ENCODE results near the gene BCL2L13.

Gene BCL2L13

DNA sequence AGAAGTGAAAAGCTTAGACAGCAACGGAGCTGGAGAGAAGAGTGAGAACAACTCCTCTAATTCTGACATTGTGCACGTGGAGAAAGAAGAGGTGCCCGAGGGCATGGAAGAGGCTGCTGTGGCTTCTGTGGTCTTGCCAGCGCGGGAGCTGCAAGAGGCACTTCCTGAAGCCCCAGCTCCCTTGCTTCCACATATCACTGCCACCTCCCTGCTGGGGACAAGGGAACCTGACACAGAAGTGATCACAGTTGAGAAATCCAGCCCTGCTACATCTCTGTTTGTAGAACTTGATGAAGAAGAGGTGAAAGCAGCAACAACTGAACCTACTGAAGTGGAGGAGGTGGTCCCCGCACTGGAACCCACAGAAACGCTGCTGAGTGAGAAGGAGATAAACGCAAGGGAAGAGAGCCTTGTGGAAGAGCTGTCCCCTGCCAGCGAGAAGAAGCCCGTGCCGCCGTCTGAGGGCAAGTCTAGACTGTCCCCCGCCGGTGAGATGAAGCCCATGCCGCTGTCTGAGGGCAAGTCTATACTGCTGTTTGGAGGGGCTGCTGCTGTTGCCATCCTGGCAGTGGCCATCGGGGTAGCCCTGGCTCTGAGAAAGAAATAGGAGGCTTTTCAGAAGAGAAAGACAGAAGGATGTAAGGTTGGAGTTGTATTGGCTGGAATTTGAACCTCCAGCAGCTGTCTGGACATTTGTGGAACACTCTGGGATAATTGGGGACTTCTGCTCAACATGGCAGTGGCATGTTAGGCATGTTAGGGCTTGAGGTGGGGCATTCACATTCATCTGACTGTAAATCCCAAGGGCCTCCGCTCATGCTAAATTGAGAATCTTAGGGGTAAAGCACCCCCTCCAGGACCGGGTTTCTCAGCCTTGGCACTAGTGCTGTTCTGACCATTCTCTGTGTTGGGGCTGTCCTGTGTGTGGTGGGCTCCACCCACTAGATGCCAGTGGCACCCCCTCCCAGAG lies 88.7 kb downstream of the BCL2L13 start:
- no peak for DNase-seq (ENCODE audit: low read depth in 2 of 3, low spot score in 2 of 3)

DNA sequence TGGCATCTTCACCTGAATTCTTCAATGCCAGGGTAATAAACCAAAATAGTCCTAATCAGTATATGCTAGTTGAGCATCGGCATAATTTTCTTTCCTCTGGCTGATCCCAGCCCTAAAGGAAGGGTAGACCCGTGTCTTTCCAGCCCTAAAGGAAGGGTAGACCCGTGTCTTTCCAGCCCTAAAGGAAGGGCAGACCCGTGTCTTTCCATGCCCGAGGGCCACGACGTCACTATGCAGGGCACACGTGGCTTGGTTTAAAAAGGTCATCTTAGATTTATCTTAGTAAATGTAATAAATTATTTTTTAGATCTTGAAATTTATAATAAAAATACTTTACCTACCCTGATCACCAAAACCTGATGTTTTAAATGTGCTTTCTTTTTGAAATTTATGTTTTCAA lies 90.2 kb downstream of the BCL2L13 start:
- no peak for DNase-seq (ENCODE audit: low read depth in 2 of 3, low spot score in 2 of 3)

DNA sequence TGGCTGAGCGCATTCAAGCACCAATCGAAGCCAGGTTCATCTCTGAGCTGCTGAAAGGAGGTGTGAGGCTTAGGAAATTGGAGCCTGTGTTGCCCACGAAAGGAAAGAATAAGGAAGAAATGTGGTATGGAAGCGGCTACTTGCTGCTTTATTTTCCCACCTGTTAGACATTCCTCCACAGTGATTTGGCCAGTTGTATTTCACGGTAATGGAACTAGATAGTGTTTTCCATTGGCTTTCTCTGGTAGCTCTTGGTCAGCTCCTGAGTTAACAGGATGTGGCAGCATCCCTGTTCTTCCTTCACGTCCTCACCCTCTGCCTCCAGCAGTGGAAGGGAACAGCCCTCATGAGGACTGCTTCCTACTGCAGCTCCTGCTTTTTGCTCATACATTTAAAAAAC lies 91.0 kb downstream of the BCL2L13 start:
- DNase-seq (ENCODE audit: low read depth in 2 of 3, low spot score in 2 of 3), result no peak

DNA sequence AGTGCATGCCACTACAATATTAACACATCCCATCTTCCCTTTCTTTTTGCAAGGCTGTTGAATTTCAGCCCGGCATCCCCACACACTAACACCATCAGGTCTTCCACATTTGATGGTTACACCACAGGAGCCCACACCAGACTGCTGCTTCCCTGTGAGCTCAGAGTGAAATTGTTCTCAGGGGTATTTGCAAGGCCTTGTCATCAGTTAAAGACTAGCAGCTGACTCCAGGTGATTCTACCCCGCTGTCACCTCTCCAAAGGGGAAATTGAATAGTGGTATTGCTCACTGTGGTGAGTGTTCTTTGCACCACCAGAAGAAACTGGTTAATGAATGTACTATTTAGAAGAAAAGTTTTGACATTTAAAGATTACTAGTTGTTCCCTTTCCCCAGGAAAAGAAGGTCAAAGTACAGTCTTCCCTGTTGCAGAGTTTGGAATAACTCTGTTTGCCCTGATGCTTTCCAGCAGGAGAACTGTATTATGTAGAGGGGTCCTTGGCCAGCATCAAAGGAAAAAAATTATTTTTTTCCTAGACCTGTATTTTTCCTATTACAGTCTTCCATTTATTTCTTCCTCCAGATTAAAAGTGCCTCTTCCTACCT lies 93.8 kb downstream of the BCL2L13 start:
- no peak for DNase-seq (ENCODE audit: low read depth in 2 of 3, low spot score in 2 of 3)

DNA sequence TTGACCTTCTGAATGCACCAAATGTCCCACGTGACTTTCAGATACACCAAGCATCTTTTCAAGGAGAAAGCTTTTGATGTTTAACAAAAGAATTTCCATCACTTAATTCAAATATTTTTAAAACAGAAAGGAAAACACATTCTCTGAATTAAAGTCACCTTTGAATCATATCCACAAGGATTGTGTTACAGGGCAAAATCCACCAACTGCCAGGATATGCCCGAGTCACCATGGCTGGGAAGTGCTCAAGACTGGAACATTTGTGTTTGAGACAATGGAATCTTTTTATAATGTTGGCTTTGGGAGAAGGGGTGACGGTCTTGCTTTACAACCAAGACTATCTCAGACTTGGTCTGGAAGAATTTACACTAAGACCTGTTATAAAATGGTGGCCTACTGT lies 94.9 kb downstream of the BCL2L13 start:
- no peak for DNase-seq (ENCODE audit: low read depth in 2 of 3, low spot score in 2 of 3)

DNA sequence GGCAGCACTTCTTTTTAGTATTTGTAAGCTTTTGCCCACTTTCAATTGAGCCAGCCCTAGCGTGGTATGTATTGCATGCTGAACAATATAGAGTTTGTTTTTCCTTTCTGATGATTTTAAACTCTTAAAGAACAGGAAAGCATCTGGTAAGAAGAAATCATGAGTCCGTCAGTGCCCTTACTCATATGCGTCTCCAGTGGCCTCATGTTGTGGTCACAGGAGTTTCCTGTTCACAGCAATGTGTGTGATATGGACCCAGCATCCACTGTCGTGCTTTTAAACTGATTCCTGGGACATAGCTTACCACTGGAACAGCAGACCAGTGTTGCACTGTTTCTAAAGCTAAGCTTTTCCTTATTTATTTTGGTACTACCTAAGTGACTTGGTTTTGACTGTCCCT lies 95.6 kb downstream of the BCL2L13 start:
- DNase-seq (ENCODE audit: low read depth in 2 of 3, low spot score in 2 of 3), result no peak

DNA sequence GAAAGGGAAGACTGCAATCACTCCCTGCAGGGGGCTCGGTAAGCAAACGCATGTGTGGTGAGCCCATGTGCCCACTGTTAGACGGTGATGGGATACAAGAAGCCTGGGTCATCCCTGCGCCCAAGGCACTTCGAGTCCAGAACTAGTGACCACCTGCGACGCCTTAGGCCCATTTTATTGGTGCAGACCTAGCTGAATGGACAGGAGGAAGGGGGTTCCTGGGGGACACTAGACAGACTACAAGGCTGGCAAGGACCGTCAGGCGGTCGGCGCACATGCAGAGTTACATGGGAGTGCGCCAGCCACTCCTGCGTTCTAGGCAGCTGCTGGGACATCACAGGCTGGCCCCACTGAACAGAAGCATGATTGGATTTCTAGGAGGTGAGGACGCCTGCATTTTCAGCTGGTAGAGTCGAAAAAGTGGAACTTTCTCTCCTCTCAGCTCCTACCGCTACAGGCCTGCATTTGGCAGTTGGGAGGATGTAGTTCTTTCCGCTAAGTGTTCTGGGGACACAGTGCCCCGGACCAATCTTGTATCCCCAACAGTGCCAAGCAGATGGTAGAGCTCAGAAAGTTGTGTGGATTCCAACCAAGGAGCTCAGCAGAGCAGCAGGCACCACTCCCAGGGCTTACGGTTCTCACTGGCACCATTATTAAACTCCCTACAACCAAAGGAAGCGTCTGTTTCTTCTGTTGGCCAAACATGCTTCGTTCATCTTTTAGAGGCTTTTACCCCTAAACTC lies 100.0 kb downstream of the BCL2L13 start:
- DNase-seq (ENCODE audit: low read depth in 2 of 3, low spot score in 2 of 3), result no peak

DNA sequence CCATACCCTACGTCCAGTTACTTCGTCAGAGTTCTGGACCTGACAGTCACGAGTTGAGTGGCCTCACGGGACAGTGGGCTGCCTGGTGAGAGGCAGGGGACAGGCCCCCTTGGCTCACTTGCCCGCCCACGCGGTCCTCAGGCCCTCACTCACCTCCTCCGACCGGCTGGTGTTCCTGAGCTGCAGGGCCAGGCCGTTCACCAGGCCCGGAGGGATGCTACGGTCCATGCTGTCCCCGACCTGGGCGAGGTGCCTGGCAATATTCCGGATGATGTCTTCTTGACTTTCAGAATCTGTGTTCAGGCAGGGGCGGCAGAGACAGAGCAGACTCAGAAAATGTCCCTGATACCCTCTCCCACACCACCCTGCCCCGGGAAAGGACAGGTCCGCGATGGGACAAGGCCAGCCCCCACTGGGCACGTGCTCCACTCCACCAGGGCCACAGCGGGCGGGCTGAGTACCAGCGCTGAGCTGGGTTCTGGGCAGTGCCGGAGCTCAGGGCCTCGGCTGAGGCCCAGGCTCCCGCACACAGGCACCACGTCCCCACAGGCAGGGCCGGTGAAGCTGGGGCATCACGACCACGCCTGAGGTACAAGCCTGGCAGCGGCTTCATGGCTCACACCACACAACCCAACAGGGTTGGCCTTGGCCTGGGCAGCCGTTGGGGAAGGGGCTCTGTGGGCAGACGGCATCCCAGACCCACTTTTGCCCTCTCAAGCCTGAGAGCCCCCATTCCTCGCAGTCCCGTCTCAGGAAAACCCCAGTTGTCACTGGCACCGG lies 100.8 kb downstream of the BCL2L13 start:
- DNase-seq (ENCODE audit: low read depth in 2 of 3, low spot score in 2 of 3), result no peak

DNA sequence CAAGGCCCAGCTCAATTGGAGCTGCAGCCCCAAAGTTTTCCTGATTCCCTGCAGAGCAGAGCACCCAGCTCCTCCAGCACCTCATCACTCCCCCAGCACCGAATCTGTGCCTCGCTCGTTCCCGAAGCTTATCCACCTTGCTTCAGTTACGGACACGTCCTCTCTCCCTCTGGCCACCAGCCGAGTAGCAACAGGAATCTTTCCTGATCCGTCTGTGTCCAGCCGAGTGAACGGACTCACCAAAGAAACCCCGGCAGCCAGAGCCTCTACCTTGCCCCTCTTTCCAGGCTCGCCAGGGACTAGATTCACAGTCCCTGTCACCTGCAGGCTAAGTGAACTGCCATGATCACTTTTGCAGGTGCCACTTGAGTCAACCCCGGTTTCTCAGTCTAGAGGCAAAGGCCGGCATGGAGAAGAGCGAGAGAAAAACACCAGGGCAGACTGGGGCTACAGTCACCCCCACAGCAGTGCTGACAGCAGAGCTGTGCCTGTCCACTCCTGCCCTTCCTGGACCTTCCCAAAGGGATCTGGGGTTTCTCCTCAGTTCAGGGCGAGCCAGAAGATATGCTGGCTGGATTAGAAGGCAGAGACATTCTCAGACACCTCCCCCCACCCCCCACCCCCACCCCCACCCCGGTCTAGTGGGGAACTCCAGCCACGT lies 103.4 kb downstream of the BCL2L13 start:
- no peak for DNase-seq (ENCODE audit: low read depth in 2 of 3, low spot score in 2 of 3)

DNA sequence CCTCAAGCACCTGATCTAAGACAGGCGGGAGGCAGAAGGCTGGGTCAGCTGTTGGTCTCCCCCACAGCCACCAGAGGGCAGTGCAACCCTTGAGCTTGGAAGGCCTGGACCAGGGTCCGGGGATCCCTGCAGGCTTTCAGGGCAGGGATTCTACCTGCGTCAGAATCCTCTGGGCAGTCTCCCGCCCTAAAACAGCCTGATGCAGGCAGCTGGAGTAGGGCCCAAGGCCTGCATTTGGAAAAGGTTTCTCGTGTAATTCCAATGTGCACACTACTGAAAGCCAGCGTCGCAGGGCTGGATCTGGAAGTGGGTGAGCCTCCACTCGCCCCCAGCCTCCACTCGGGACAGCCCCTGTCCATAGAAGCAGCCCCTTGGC lies 104.0 kb downstream of the BCL2L13 start:
- peak; percentile 44 to 59 (median 49) for DNase-seq (ENCODE audit: low read depth in 2 of 3, low spot score in 2 of 3)

DNA sequence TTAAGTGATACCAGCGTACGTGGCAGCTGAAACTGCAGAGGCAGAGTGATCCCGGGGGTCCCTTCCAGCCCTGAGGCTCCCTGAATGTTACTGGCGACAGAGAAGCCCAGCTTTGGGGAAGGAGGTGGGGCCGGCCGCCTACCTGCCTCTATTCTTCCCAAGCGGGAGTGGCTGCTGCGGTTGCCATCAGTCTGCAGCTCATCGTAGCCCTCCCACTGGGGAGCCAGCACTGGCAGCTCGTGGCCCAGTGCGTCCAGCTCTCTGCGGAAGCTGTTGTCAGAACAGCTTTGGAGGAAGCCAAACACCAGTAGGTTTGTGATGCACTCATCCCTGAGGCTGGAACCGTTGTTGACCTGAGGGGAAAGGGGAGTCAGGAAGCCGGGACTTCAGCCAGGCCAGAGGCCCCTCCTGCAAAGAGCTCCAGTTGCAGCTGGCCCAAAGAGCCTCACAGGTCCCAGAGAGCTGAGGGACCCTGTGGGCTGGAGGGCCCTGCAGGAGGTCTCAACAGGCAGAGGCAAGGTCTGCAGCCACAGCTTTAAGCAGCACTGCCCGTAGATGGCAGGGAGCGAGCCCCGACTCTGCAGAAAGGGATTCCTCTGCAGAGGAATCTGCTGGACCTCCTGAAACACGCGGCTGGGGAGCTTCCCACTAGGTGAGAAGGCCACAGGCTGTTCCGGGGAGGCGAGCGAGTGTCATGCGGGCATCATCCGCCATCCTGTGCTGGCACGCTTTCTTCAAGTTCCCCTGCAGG lies 105.3 kb downstream of the BCL2L13 start:
- no peak for DNase-seq (ENCODE audit: low read depth in 2 of 3, low spot score in 2 of 3)

DNA sequence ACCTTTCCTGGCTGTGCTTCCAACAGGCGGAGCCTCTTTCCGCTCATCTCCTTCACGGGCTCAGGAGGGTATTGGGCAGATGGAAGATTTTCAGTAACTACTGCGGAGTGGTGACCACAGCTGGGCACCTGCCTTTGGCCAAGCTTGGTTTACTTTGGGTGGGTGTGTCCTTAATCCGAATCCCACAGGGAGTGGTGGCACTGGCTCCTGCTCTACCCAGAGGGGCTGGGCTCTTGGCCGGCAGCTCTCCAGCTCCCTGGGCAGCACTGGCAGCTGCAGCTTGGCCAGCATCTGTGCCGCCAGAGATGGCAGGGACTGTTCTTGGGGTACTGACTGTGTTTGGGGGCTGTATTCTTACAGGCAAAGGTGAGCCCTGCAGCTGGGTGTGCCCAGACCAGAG lies 105.9 kb downstream of the BCL2L13 start:
- DNase-seq (ENCODE audit: low read depth in 2 of 3, low spot score in 2 of 3), result no peak

DNA sequence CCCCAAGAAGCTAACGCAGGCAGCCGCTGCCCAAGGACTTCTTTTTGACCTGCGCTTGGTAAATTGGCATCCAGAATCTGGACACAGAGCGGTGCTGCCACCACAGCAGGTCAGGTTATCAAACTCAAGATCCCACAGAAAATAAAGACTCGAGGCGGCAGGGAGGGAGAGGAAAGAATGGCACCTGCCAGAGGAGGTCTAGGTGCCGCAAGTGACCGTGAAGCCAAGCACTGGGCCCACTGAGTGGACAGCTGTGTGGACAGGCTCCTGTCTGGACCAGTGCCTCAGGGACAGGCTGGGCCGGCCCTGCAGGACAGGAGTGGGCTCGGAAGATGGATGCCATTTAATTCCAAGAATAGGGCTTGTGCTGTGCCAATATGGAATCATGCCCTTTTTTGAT lies 108.4 kb downstream of the BCL2L13 start:
- DNase-seq (ENCODE audit: low read depth in 2 of 3, low spot score in 2 of 3), result no peak

DNA sequence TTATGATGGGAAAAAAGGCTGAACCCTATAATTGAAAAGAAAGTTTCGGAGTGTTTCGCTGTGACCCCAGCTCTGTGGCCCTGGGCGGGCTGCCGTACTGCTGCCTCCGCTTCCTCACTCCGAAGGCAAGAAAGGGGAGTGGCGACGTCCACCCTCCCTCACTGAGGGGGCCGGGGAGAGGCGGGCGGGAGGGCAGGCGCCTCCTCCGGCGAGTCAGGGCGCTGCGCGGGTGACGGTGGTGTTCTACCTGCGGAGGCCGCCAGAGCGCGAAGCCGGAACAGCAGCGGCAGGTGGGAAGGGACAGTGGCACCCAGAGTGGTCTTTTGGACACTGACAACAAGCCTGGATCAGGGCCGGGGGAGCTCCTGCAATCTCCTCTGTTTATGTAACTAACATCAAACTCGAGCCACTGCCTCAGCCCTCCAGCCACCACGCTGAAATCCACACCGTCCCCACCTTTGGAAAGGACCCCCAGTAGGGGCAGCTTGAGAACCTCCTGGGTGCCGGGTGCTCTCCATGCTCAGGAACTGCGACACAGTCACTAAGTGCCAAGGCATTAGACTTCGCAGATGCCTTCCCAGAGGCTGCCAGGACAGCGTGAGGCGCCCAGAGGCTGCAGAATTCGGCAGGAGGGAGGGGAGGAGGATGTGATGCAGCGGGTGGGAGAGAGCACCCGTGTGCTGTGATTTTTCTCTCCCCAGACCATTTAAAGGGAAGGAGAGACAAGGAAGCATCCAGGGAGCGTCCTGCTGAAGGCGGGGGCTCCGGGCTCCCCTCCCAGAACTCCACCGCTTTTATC lies 110.2 kb downstream of the BCL2L13 start:
- no peak for DNase-seq (ENCODE audit: low read depth in 2 of 3, low spot score in 2 of 3)

DNA sequence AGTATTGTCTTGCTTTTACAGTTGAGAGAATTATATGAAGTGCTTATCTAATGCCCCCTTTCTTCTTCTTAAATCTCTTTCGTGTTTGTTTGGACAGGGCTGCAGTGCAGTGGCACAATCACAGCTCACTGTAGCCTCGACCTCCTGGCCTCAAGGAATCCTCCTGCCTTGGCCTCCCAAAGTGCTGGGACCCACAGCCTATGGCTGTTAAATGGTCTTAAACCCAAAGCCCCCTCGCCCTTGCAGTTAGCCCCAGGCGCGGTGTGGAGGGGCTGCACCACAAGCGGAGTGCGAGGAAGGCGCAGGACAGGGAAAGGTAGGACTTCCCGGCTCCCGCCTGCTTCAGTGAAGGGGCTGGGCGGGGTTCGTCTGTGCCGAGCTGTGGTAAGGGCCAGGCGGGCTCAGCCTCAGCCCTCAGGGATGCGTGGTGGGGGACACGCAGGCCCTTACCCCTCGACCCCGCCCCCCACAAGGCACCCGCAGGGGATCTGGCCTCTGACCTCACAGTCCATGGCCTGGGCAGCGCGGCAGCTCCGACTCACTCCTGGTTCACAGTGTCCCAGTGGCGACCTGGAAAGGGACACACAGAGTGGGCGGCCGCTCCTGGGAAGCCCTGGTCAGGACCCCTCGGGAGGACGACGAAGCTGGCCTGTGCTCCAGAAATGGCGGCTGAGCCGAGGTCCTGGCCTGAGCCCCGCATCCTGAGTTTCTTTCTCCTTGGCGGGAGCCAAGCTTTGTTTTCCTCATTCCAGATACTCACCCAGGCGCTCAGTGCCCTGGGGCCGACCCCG lies 111.2 kb downstream of the BCL2L13 start:
- DNase-seq (ENCODE audit: low read depth in 2 of 3, low spot score in 2 of 3), result no peak

DNA sequence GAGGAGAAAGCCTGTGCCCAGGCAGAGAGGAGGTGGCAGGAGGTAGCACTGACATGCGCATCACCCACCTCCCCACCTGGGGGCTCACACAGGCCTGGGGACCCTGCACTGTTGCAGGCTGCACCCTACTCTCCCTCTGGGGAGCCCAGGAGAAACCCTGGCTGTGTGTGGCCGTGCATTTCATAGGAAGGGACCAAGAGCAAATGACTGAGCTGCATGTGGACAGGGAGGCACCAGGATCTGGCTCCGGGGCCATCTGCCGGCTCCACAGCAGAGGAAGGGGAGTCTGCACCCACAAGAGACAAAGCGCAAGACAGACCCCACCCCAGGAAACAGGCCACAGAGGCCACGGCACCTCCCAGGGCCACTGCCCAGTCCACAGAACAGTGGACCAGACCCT lies 113.0 kb downstream of the BCL2L13 start:
- DNase-seq (ENCODE audit: low read depth in 2 of 3, low spot score in 2 of 3), result no peak

DNA sequence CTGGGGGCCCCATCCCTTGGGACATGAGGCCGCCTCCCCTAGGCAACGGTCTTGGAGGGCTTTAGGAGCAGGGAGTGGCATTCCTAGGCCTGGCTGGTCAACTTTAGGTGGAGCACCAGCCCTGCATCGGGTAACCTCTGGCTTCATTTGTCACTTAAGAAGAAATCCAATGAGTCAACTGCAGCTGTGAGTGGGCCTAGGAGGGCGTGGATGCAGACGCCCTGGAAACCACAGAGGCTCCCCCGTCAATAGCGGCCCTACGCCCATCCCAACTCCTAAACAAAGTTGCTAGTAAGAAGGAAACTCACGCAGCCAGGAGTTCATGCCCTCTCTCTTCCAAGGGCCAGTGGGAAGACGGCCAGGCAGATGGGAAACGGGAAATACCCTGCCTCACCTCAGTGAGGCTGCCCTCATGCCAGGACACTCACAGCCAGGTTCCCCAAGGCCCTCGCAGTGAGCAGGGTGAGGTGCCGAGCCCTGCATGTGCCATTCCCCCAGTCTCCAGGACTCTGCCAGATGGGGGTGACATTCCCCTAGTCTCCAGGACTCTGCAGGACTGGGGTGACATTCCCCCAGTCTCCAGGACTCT lies 114.9 kb downstream of the BCL2L13 start:
- no peak for DNase-seq (ENCODE audit: low read depth in 2 of 3, low spot score in 2 of 3)

Data from activated CD8-positive, alpha-beta memory T cell treated with anti-CD3 and anti-CD28 coated beads for 48 hours (primary cell).